MM.1S (cell line): ENCODE data around the gene QTRT2.

ENCODE experiments used
- EZH2phosphoT487 ChIP-seq: fragments of 300-600 bp; sonication (generic); IDR thresholded peaks from 2 replicates; pipeline ENCODE4 v1.6.1; 2018; ENCODE audit warnings: antibody characterized with exemption, low read length
- TF ChIP-seq, protein P1 (sequence below): fragments of 300-600 bp; sonication (generic); IDR thresholded peaks from 2 replicates; pipeline ENCODE4 v1.5.1; 2016; ENCODE audit warnings: antibody characterized with exemption, low read length, mixed read lengths

DNA sequence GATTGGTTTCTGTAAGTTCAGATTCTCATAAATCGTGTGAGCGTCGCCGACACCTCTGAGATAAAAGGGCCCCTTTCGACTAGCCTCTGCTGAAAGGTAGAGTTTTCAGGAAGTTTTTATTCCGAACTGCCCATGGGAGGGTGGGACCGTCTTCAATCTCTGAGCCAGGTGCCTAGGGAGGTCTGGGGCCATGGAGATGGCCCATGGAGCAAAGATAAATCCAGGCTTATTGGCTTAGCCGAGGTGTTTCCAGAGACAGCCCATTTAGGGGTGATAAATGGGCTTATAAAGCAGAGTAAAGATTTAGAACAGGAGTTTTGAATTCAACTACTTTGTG lies 442 bp downstream of the QTRT2 start:
- TF ChIP-seq, protein P1, sequence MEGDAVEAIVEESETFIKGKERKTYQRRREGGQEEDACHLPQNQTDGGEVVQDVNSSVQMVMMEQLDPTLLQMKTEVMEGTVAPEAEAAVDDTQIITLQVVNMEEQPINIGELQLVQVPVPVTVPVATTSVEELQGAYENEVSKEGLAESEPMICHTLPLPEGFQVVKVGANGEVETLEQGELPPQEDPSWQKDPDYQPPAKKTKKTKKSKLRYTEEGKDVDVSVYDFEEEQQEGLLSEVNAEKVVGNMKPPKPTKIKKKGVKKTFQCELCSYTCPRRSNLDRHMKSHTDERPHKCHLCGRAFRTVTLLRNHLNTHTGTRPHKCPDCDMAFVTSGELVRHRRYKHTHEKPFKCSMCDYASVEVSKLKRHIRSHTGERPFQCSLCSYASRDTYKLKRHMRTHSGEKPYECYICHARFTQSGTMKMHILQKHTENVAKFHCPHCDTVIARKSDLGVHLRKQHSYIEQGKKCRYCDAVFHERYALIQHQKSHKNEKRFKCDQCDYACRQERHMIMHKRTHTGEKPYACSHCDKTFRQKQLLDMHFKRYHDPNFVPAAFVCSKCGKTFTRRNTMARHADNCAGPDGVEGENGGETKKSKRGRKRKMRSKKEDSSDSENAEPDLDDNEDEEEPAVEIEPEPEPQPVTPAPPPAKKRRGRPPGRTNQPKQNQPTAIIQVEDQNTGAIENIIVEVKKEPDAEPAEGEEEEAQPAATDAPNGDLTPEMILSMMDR = no peak
- no peak for TF ChIP-seq EZH2phosphoT487
